Loucy (cell line): ENCODE results near the gene TMEM231.

ENCODE experiments used
- CTCF ChIP-seq: fragments of 200-600 bp; sonication (generic); conservative IDR thresholded peaks from 2 replicates; pipeline ENCODE4 v1.5.1; 2014; ENCODE audit warnings: mild to moderate bottlenecking, antibody characterized with exemption, low read length
- EZH2phosphoT487 ChIP-seq: fragments of 200-600 bp; IDR thresholded peaks from 2 replicates; pipeline ENCODE4 v1.6.1; 2018; ENCODE audit warnings: antibody characterized with exemption, mild to moderate bottlenecking, moderate library complexity, borderline replicate concordance

GRCh38 chr16:75537776-75538175 lies 18.3 kb downstream of the TMEM231 start:
- TF ChIP-seq CTCF (no peak), EZH2phosphoT487 (no peak)
